Testis (tissue), 2 donors: ENCODE results near the gene ZIC1.

Experiments used
- POLR2A ChIP-seq: fragments of 450-650 bp; IDR thresholded peaks from one replicate; pipeline ENCODE4 v1.6.1; 2017; ENCODE audit warnings: antibody characterized with exemption, mild to moderate bottlenecking, moderate library complexity
- TF ChIP-seq, protein P1 (sequence below), 3 experiments: fragments of 450-650 bp in 2 of 3; fragments of 200-600 bp in 1 of 3; sonication (generic) in 1 of 3; IDR thresholded peaks; one replicate each; pipeline ENCODE4 v1.5.1; 2016 to 2019; ENCODE audit warnings: antibody characterized with exemption in 3 of 3, mild to moderate bottlenecking in 2 of 3, moderate library complexity in 1 of 3

DNA sequence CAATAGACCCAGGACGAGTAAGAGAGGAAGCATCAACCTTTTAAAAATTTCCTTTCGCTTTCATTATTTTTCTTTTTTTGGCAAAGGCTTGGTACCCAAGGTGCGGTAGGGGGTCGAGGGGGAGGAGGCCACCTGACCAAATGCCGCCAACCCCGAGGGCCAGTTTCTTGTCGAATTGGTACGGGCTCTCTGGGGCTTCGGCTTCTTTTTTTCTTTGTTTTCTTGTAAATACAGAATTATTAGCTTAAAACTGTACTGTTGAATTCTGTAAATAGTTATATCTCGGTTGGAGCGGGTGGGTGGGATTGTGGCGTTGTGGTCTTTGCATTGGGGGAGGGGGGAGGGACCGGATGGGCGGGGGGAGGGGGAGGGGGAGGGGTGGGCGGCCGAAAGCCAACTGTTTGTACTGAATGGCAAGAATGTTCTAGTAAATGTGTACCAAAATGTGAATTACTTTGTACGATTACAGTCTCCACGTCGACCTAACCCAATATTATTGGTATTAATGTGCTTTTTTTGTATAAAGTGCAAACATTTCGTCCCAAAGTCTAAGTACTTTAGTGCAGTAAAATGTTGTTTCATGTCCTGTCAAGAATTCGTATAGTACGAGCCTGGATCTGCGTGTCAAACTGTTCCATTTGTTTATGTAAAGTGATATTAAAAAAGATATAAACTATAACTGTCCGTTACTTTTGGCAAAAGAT is 4.7 kb downstream of the ZIC1 start:
- TF ChIP-seq POLR2A = no peak
- TF ChIP-seq, protein P1, sequence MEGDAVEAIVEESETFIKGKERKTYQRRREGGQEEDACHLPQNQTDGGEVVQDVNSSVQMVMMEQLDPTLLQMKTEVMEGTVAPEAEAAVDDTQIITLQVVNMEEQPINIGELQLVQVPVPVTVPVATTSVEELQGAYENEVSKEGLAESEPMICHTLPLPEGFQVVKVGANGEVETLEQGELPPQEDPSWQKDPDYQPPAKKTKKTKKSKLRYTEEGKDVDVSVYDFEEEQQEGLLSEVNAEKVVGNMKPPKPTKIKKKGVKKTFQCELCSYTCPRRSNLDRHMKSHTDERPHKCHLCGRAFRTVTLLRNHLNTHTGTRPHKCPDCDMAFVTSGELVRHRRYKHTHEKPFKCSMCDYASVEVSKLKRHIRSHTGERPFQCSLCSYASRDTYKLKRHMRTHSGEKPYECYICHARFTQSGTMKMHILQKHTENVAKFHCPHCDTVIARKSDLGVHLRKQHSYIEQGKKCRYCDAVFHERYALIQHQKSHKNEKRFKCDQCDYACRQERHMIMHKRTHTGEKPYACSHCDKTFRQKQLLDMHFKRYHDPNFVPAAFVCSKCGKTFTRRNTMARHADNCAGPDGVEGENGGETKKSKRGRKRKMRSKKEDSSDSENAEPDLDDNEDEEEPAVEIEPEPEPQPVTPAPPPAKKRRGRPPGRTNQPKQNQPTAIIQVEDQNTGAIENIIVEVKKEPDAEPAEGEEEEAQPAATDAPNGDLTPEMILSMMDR (IDR thresholded peaks at IDR 0.05) = no peak
